ENCODE measurements around the gene GREB1L. TPM values are rescaled to one million over a fixed set of nuclear protein-coding genes. Genes with fewer than 3 reads are reported as not detected.

GREB1L gene
- total RNA-seq, 1 donor from 2014 or later = 0.98 TPM

- intact Hi-C loops (cut with DNase I) = no loop called here
- Histone ChIP-seq H3K36me3 (no peaks in the 10 kb centered on the region), H3K27ac (no peak overlapping the region), H3K4me1 (peaks cover 3% of the 10 kb centered on the region), H3K9me3 (no peaks in the 10 kb centered on the region), H3K27me3 (no peaks in the 10 kb centered on the region), H3K4me3 (no peak overlapping the region)
- TF ChIP-seq POLR2AphosphoS5 (IDR thresholded peaks at IDR 0.05; ENCODE audit: insufficient read depth in 1 of 2, low read depth in 1 of 2) = no peak
- TF ChIP-seq POLR2A (IDR thresholded peaks at IDR 0.05) = no peak
- TF ChIP-seq, protein P1, sequence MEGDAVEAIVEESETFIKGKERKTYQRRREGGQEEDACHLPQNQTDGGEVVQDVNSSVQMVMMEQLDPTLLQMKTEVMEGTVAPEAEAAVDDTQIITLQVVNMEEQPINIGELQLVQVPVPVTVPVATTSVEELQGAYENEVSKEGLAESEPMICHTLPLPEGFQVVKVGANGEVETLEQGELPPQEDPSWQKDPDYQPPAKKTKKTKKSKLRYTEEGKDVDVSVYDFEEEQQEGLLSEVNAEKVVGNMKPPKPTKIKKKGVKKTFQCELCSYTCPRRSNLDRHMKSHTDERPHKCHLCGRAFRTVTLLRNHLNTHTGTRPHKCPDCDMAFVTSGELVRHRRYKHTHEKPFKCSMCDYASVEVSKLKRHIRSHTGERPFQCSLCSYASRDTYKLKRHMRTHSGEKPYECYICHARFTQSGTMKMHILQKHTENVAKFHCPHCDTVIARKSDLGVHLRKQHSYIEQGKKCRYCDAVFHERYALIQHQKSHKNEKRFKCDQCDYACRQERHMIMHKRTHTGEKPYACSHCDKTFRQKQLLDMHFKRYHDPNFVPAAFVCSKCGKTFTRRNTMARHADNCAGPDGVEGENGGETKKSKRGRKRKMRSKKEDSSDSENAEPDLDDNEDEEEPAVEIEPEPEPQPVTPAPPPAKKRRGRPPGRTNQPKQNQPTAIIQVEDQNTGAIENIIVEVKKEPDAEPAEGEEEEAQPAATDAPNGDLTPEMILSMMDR (IDR thresholded peaks at IDR 0.05) = no peak
- no peak for DNase-seq (ENCODE audit: extremely low spot score in 2 of 2)
Observed at GRCh38 chr18:21269349-21269748, 27.3 kb downstream of the GREB1L start.

- no peak for DNase-seq (ENCODE audit: extremely low spot score in 2 of 2)
- Histone ChIP-seq H3K4me3 (no peak overlapping the region), H3K4me1 (no peaks in the 10 kb centered on the region), H3K27ac (no peak overlapping the region), H3K9me3 (no peaks in the 10 kb centered on the region), H3K36me3 (no peaks in the 10 kb centered on the region), H3K27me3 (no peaks in the 10 kb centered on the region)
- no peak for TF ChIP-seq POLR2AphosphoS5 (IDR thresholded peaks at IDR 0.05; ENCODE audit: insufficient read depth in 1 of 2, low read depth in 1 of 2)
- TF ChIP-seq, protein P1 (IDR thresholded peaks at IDR 0.05) = no peak
- no peak for TF ChIP-seq POLR2A (IDR thresholded peaks at IDR 0.05)
- intact Hi-C loops (cut with DNase I) = no loop called here
Observed at GRCh38 chr18:21270453-21270852, 28.4 kb downstream of the GREB1L start.

DNA sequence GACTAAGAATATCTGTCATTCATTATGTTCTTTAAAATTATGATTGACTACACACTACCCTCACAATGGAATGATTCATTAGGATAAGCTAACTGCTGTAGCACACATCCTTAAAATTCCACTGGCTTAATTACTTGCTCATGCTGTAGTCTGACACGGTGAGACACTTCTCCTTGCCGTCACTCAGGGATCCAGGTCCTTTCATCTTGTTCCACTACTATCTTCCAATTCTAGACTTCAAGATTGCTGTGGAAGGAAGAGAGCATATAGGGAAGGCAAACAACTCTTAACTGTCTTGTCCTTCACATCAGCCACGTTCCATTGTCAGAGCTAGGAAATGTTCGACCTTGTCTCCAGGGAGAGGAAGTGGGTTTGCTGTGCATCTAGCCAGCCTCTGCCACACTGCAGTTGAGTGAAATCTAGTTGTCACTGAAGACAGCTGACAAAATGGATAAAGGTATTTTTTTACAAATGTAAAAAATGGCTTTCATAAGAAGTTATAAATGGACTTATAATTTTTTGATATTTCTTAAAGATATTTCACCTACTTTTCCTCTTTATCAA lies 30.1 kb downstream of the GREB1L start:
- H3K4me3 ChIP-seq = no peak overlapping the region

GRCh38 chr18:21273568-21273967 lies 31.5 kb downstream of the GREB1L start:
- H3K9me3 ChIP-seq = no peaks in the 10 kb centered on the region
- intact Hi-C loops (cut with DNase I) = no loop called here
- no peak for DNase-seq (ENCODE audit: extremely low spot score in 2 of 2)
- no peaks in the 10 kb centered on the region for H3K27me3 ChIP-seq
- no peak for TF ChIP-seq POLR2AphosphoS5 (IDR thresholded peaks at IDR 0.05; ENCODE audit: insufficient read depth in 1 of 2, low read depth in 1 of 2)
- no peaks in the 10 kb centered on the region for H3K36me3 ChIP-seq
- no peak overlapping the region for H3K27ac ChIP-seq
- H3K4me1 ChIP-seq = no peaks in the 10 kb centered on the region
- no peak overlapping the region for H3K4me3 ChIP-seq

More for the DNA sequence above, 30.1 kb downstream of the GREB1L start:
- H3K27ac ChIP-seq = no peak overlapping the region
- intact Hi-C loops (cut with DNase I) = no loop called here
- no peak for TF ChIP-seq POLR2AphosphoS5 (IDR thresholded peaks at IDR 0.05; ENCODE audit: insufficient read depth in 1 of 2, low read depth in 1 of 2)
- no peak for TF ChIP-seq POLR2A (IDR thresholded peaks at IDR 0.05)
- TF ChIP-seq, protein P1 (IDR thresholded peaks at IDR 0.05) = no peak
- H3K9me3 ChIP-seq = no peaks in the 10 kb centered on the region
- H3K27me3 ChIP-seq = no peaks in the 10 kb centered on the region
- no peak for DNase-seq (ENCODE audit: extremely low spot score in 2 of 2)
- H3K36me3 ChIP-seq = no peaks in the 10 kb centered on the region
- no peaks in the 10 kb centered on the region for H3K4me1 ChIP-seq

DNA sequence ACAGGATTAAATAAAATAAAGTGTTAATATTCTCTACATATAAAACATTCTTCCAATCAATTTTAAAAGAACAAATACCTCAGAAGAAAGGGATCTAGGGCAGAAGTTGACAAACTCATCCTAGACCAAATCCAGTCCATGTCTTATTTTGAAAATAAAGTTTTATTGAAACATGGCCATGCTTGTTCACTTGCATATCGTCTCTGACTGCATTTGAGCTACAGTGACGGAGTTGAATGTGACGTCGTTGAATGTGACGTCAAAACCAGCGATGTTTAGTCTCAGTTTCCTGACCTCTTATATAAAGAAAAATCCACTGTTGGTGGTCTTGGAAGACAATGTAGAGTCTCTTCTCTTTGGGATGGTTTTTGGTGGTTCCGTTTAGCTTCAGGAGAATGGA lies 33.6 kb downstream of the GREB1L start:
- no peak for DNase-seq (ENCODE audit: extremely low spot score in 2 of 2)
- Histone ChIP-seq H3K9me3 (no peaks in the 10 kb centered on the region), H3K4me3 (no peak overlapping the region), H3K27ac (no peak overlapping the region), H3K4me1 (no peaks in the 10 kb centered on the region), H3K36me3 (no peaks in the 10 kb centered on the region), H3K27me3 (no peaks in the 10 kb centered on the region)
- intact Hi-C loops (cut with DNase I) = no loop called here
- TF ChIP-seq, protein P1 (IDR thresholded peaks at IDR 0.05) = no peak
- TF ChIP-seq POLR2A (IDR thresholded peaks at IDR 0.05) (no peak), POLR2AphosphoS5 (IDR thresholded peaks at IDR 0.05; ENCODE audit: insufficient read depth in 1 of 2, low read depth in 1 of 2) (no peak)

All from vagina (tissue), 2 donors.